H1 (cell line): ENCODE measurements around the gene IL7R. TPM values are rescaled to one million over a fixed set of nuclear protein-coding genes. Genes with fewer than 3 reads are reported as not detected.

Experiments used
- CTCF ChIA-PET: fragments of 300-600 bp; sonication (Branson Sonifier 250); formaldehyde crosslinking; loops from one replicate; lab custom pipeline; 2021; ENCODE audit not compliant: partially characterized antibody; lab: Charles Lee
- POLR2A ChIA-PET: fragments of 300-600 bp; sonication (Branson Sonifier 250); formaldehyde crosslinking; loops from one replicate; lab custom pipeline; 2021; ENCODE audit warnings: inconsistent platforms; ENCODE audit not compliant: partially characterized antibody; lab: Charles Lee
- DNase-seq, 2 experiments: peaks; one replicate each; pipeline versions ENCODE4 v3.0.0 to v3.0.0-alpha.2; 2010 to 2022; ENCODE audit warnings: low spot score in 2 of 2, low read depth in 1 of 2, mixed read lengths in 1 of 2
- FAIRE-seq: peaks from 2 replicates; lab custom pipeline; 2011; peaks lifted over from hg19 to GRCh38; lab: Jason Lieb, UNC
- H2AFZ ChIP-seq: 2 replicates; pipeline ENCODE4 v1.8.1; 2012; ENCODE audit warnings: low read length, inconsistent platforms
- H2AK5ac ChIP-seq: 2 replicates; pipeline ENCODE4 v1.6.1; 2013; ENCODE audit warnings: low read depth, low read length
- H2BK120ac ChIP-seq: replicated peaks from 2 replicates; pipeline ENCODE3; 2013; ENCODE audit warnings: low read depth, low read length, inconsistent platforms
- H2BK12ac ChIP-seq: 2 replicates; pipeline ENCODE4 v1.6.1; 2013; ENCODE audit warnings: low read depth, low read length
- H2BK15ac ChIP-seq: 2 replicates; pipeline ENCODE4 v1.6.1; 2013; ENCODE audit warnings: low read length
- H2BK20ac ChIP-seq: 2 replicates; pipeline ENCODE4 v1.6.1; 2013; ENCODE audit warnings: low read length
- H2BK5ac ChIP-seq: 2 replicates; pipeline ENCODE4 v1.6.1; 2013; ENCODE audit warnings: low read depth, low read length
- H3K14ac ChIP-seq: 2 replicates; pipeline ENCODE4 v1.6.1; 2013; ENCODE audit warnings: inconsistent platforms; ENCODE audit not compliant: insufficient read length
- H3K18ac ChIP-seq: 2 replicates; pipeline ENCODE4 v1.6.1; 2013; ENCODE audit warnings: low read length; ENCODE audit errors: extremely low read depth
- H3K23ac ChIP-seq: 2 replicates; pipeline ENCODE4 v1.6.1; 2013; ENCODE audit warnings: inconsistent platforms; ENCODE audit not compliant: insufficient read length
- H3K23me2 ChIP-seq: 2 replicates; pipeline ENCODE4 v1.6.1; 2013; ENCODE audit warnings: low read depth, low read length
- H3K27ac ChIP-seq: 2 replicates; pipeline ENCODE4 v1.6.1; 2011; ENCODE audit warnings: low read depth, low read length, inconsistent platforms
- H3K27me3 ChIP-seq, 4 experiments: replicated peaks in 1 of 4; 1 replicate in 1 of 4; 2 replicates in 3 of 4; pipeline versions ENCODE4 v1.6.1 to v1.8.1; 2011 to 2013; ENCODE audit warnings: low read length in 3 of 4, mild to moderate bottlenecking in 3 of 4, inconsistent platforms in 2 of 4, mixed read lengths in 2 of 4, moderate library complexity in 1 of 4; ENCODE audit not compliant: control insufficient read depth in 3 of 4, insufficient read depth in 3 of 4; ENCODE audit errors: extremely low read depth in 1 of 4
- H3K36me3 ChIP-seq, 4 experiments: 2 replicates each; pipeline versions ENCODE4 v1.6.1 to v1.8.1; 2011 to 2013; ENCODE audit warnings: mild to moderate bottlenecking in 4 of 4, low read length in 3 of 4, moderate library complexity in 2 of 4, control low read depth in 1 of 4, inconsistent platforms in 1 of 4; ENCODE audit not compliant: insufficient read depth in 4 of 4, control insufficient read depth in 2 of 4
- H3K4ac ChIP-seq: replicated peaks from 2 replicates; pipeline ENCODE3; 2013; ENCODE audit warnings: low read length, low read depth, mixed read lengths, inconsistent platforms; ENCODE audit not compliant: insufficient read length
- H3K4me1 ChIP-seq, 4 experiments: replicated peaks in 1 of 4; 1 replicate in 1 of 4; 2 replicates in 3 of 4; pipeline versions ENCODE4 v1.6.1 to v1.8.1; 2011 to 2013; ENCODE audit warnings: low read length in 3 of 4, inconsistent platforms in 2 of 4, mixed read lengths in 1 of 4; ENCODE audit not compliant: insufficient read depth in 4 of 4, control insufficient read depth in 3 of 4
- H3K4me2 ChIP-seq, 2 experiments: 2 replicates each; pipeline versions ENCODE4 v1.6.1 to v1.8.1; 2011 to 2013; ENCODE audit warnings: low read depth in 2 of 2, low read length in 2 of 2, control low read depth in 1 of 2, inconsistent platforms in 1 of 2, mild to moderate bottlenecking in 1 of 2; ENCODE audit not compliant: insufficient read depth in 1 of 2
- H3K4me3 ChIP-seq, 4 experiments: fragments of 200-600, 300-600 bp in 1 of 4; sonication (generic), shearing (Covaris generic), sonication (Bioruptor Twin) in 1 of 4; 2 replicates each; pipeline versions ENCODE4 v1.5.1 to v1.8.1; 2011 to 2016; ENCODE audit warnings: low read length in 4 of 4, low read depth in 3 of 4, control low read depth in 2 of 4, inconsistent platforms in 2 of 4, mild to moderate bottlenecking in 2 of 4, mixed read lengths in 1 of 4, moderate library complexity in 1 of 4; ENCODE audit not compliant: insufficient read depth in 2 of 4; ENCODE audit errors: extremely low read depth in 1 of 4
- H3K56ac ChIP-seq: replicated peaks from 2 replicates; pipeline ENCODE3; 2013; ENCODE audit warnings: low read depth, mild to moderate bottlenecking, mixed read lengths, low read length, inconsistent platforms; ENCODE audit not compliant: insufficient read length
- H3K79me1 ChIP-seq: 2 replicates; pipeline ENCODE4 v1.6.1; 2013; ENCODE audit warnings: low read depth, low read length, control low read depth
- H3K79me2 ChIP-seq, 2 experiments: 2 replicates each; pipeline versions ENCODE4 v1.6.1 to v1.8.1; 2012 to 2013; ENCODE audit warnings: low read length in 2 of 2, mild to moderate bottlenecking in 2 of 2, inconsistent platforms in 1 of 2; ENCODE audit not compliant: insufficient read depth in 2 of 2, control insufficient read depth in 1 of 2
- H3K9ac ChIP-seq, 4 experiments: replicated peaks in 1 of 4; 1 replicate in 1 of 4; 2 replicates in 3 of 4; pipeline versions ENCODE4 v1.6.1 to v1.8.1; 2011 to 2013; ENCODE audit warnings: low read depth in 3 of 4, low read length in 3 of 4, control low read depth in 2 of 4, mild to moderate bottlenecking in 2 of 4, moderate library complexity in 2 of 4, inconsistent platforms in 1 of 4; ENCODE audit errors: extremely low read depth in 1 of 4
- H3K9me3 ChIP-seq, 2 experiments: 2 replicates each; pipeline versions ENCODE4 v1.6.1 to v1.8.1; 2012 to 2013; ENCODE audit warnings: mild to moderate bottlenecking in 2 of 2, moderate library complexity in 2 of 2, control low read depth in 1 of 2, inconsistent platforms in 1 of 2, low read depth in 1 of 2, low read length in 1 of 2, mixed read lengths in 1 of 2; ENCODE audit not compliant: insufficient read depth in 2 of 2
- H4K20me1 ChIP-seq, 2 experiments: replicated peaks in 1 of 2; 2 replicates each; pipeline versions ENCODE3 to v1.8.1; 2011 to 2013; ENCODE audit warnings: inconsistent platforms in 2 of 2, low read length in 2 of 2, mild to moderate bottlenecking in 1 of 2; ENCODE audit not compliant: insufficient read depth in 2 of 2, control insufficient read depth in 1 of 2
- H4K5ac ChIP-seq: 2 replicates; pipeline ENCODE4 v1.6.1; 2013; ENCODE audit warnings: low read length, low read depth, mixed read lengths, inconsistent platforms; ENCODE audit not compliant: insufficient read length
- H4K8ac ChIP-seq: 2 replicates; pipeline ENCODE4 v1.8.0; 2013; ENCODE audit warnings: mild to moderate bottlenecking, moderate library complexity, low read length, inconsistent platforms; ENCODE audit not compliant: insufficient read depth; ENCODE audit errors: extremely low read depth
- H4K91ac ChIP-seq: replicated peaks from 2 replicates; pipeline ENCODE3; 2013; ENCODE audit warnings: low read length, mixed read lengths, inconsistent platforms; ENCODE audit not compliant: insufficient read length
- BRCA1 ChIP-seq: IDR thresholded peaks from 2 replicates; pipeline ENCODE4 v1.6.1; 2012; ENCODE audit warnings: low read depth, low read length, improper control_type of control experiment
- CBX5 ChIP-seq: fragments of 300-800, 300-1000 bp; sonication (generic); IDR thresholded peaks from 2 replicates; pipeline ENCODE4 v1.7.1; 2016; ENCODE audit warnings: antibody characterized with exemption, low read length, low read depth
- CEBPB ChIP-seq: IDR thresholded peaks from 2 replicates; pipeline ENCODE4 v1.6.1; 2012; ENCODE audit warnings: low read depth, low read length
- CREB1 ChIP-seq: IDR thresholded peaks from 2 replicates; pipeline ENCODE4 v1.6.1; 2012; ENCODE audit warnings: inconsistent platforms
- KDM1A ChIP-seq: fragments of 200-600, 300-600 bp; sonication (generic); IDR thresholded peaks from 2 replicates; pipeline ENCODE4 v1.7.1; 2016; ENCODE audit warnings: mild to moderate bottlenecking, low read length, borderline replicate concordance
- MAFK ChIP-seq: IDR thresholded peaks from 2 replicates; pipeline ENCODE4 v1.6.1; 2012; ENCODE audit warnings: low read depth, mild to moderate bottlenecking, improper control_type of control experiment, low read length
- NRF1 ChIP-seq: IDR thresholded peaks from 2 replicates; pipeline ENCODE4 v1.6.1; 2011; ENCODE audit warnings: mild to moderate bottlenecking, low read depth, low read length, improper control_type of control experiment
- RAD21 ChIP-seq, 2 experiments: IDR thresholded peaks in 1 of 2; conservative IDR thresholded peaks in 1 of 2; 2 replicates each; pipeline ENCODE4 v1.6.1; 2011; ENCODE audit warnings: low read depth in 2 of 2, low read length in 2 of 2, improper control_type of control experiment in 1 of 2, inconsistent platforms in 1 of 2, mild to moderate bottlenecking in 1 of 2, moderate library complexity in 1 of 2
- RFX5 ChIP-seq: IDR thresholded peaks from 2 replicates; pipeline ENCODE4 v1.6.1; 2011; ENCODE audit warnings: low read depth, low read length, improper control_type of control experiment, borderline replicate concordance
- SAP30 ChIP-seq: fragments of 300-600 bp; sonication (generic); IDR thresholded peaks from 2 replicates; pipeline ENCODE4 v1.7.1; 2012; ENCODE audit warnings: low read length, moderate library complexity, mild to moderate bottlenecking, inconsistent platforms; ENCODE audit not compliant: insufficient read depth, insufficient replicate concordance
- SIN3A ChIP-seq, 2 experiments: IDR thresholded peaks in 1 of 2; conservative IDR thresholded peaks in 1 of 2; 2 replicates each; pipeline ENCODE4 v1.6.1; 2011 to 2012; ENCODE audit warnings: low read length in 2 of 2, improper control_type of control experiment in 1 of 2, low read depth in 1 of 2, mild to moderate bottlenecking in 1 of 2
- SP2 ChIP-seq: IDR thresholded peaks from 2 replicates; pipeline ENCODE4 v1.6.1; 2012; ENCODE audit warnings: mild to moderate bottlenecking, low read length, inconsistent platforms
- ZNF274 ChIP-seq: IDR thresholded peaks from 2 replicates; pipeline ENCODE4 v1.7.0; 2012; ENCODE audit warnings: low read length, borderline replicate concordance; ENCODE audit errors: extremely low read depth
- WGBS, 2 experiments: shearing (Covaris generic) in 1 of 2; methylation state at CpG; one replicate each; pipeline versions ENCODE4 v1.1.6 to v1.1.7; 2013 to 2015; ENCODE audit warnings: low lambda C conversion rate in 2 of 2, mixed read lengths in 2 of 2, inconsistent platforms in 1 of 2, low coverage in 1 of 2, missing lambda C conversion rate in 1 of 2; ENCODE audit not compliant: insufficient replicate concordance in 2 of 2, insufficient coverage in 1 of 2, insufficient read length in 1 of 2; ENCODE audit errors: extremely low coverage in 1 of 2, missing lambda C conversion rate in 1 of 2; 5-methylcytosine and 5-hydroxymethylcytosine counted together
- polyA plus RNA-seq, 7 experiments: library from polyadenylated mRNA; depleted of rRNA in 3 of 7; stranded (reverse) in 5 of 7; unstranded in 2 of 7; fragments of >200 nt in 5 of 7; fragments of 200-250 nt in 2 of 7; gene quantifications; 1 replicate in 5 of 7; 2 replicates in 1 of 7; 4 replicates in 1 of 7; pipeline versions ENCODE4 v1.2.1 to v1.2.3, GENCODE V29; 2011 to 2013; ENCODE audit warnings: missing spikeins in 2 of 7, mixed read lengths in 2 of 7
- total RNA-seq: library from RNA; stranded (reverse); fragmentation: NEBNext Ultra II Directional; extraction: Animal tissue kit (Norgen Biotek cat#: 25700); gene quantifications from 2 replicates; pipeline ENCODE4 v1.2.1, GENCODE V29; 2021

IL7R gene
- total and polyA plus RNA-seq, 2 of the 8 experiments (the other 6 are each of a cell fraction or from before 2014, with no cell fraction given): not detected

DNA sequence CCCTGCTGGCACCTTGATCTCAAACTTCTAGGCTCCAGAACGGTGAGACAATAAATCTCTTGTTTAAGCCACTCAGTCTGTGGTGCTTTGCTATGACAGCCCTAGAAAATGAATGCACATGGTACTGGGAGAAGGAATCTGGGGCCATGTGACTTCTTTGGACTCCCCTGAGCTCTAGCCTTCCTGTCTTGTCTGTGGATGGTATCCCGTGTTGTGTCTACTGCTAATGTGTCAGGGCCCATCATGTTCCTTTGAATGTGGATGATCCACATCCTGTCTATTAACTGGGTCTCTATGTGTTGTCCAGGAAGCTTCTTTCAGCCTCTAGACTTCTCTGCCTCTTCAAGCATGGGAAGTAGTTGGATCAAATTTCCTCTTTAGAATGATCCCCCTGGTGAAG is 25.1 kb downstream of the IL7R start:
- no peak for DNase-seq

More for the DNA sequence above, 25.1 kb downstream of the IL7R start:
- no peaks in the 10 kb centered on the region for H3K27me3 ChIP-seq
- H4K91ac ChIP-seq: no peak overlapping the region
- no peak overlapping the region for H3K14ac ChIP-seq
- H3K56ac ChIP-seq: no peak overlapping the region
- POLR2A ChIA-PET: no interaction called here
- H3K79me1 ChIP-seq: no peaks in the 10 kb centered on the region
- H2BK120ac ChIP-seq: no peak overlapping the region
- H3K4me1 ChIP-seq: no peaks in the 10 kb centered on the region
- H2BK5ac ChIP-seq: no peak overlapping the region
- no peak overlapping the region for H4K8ac ChIP-seq
- H4K5ac ChIP-seq: no peak overlapping the region
- H3K79me2 ChIP-seq: no peaks in the 10 kb centered on the region
- H3K27ac ChIP-seq: no peak overlapping the region
- no peaks in the 10 kb centered on the region for H3K9me3 ChIP-seq
- no peak overlapping the region for H3K4ac ChIP-seq
- H2BK20ac ChIP-seq: no peak overlapping the region
- no peak overlapping the region for H2BK15ac ChIP-seq
- TF ChIP-seq CEBPB: no peak
- no peak for TF ChIP-seq ZNF274
- TF ChIP-seq SAP30: no peak
- no peak for TF ChIP-seq BRCA1
- no peak for TF ChIP-seq NRF1
- TF ChIP-seq RAD21 (IDR thresholded peaks at IDR 0.05 in 1 of 2, conservative IDR thresholded peaks at IDR 0.05 in 1 of 2; ENCODE audit: low read depth in 2 of 2, low read length in 2 of 2): no peak
- TF ChIP-seq SIN3A (conservative IDR thresholded peaks at IDR 0.05 in 1 of 2, IDR thresholded peaks at IDR 0.05 in 1 of 2; ENCODE audit: low read depth in 1 of 2, low read length in 2 of 2): no peak
- no peak for TF ChIP-seq RFX5
- no peak for TF ChIP-seq CREB1
- TF ChIP-seq MAFK: no peak
- TF ChIP-seq SP2: no peak
- no peak for TF ChIP-seq KDM1A
- no peak for TF ChIP-seq CBX5
- H3K23me2 ChIP-seq: no peaks in the 10 kb centered on the region
- no peak overlapping the region for H3K4me3 ChIP-seq
- no peaks in the 10 kb centered on the region for H3K36me3 ChIP-seq
- H3K23ac ChIP-seq: no peak overlapping the region
- no peak for FAIRE-seq
- H3K4me2 ChIP-seq: no peak overlapping the region
- no peak overlapping the region for H3K18ac ChIP-seq
- H2BK12ac ChIP-seq: no peak overlapping the region
- H2AFZ ChIP-seq: no peak overlapping the region
- H2AK5ac ChIP-seq: no peak overlapping the region
- WGBS, 2 experiments: 87% methylated on average over 2 of the region's 2 CpGs; no CpG with 5 or more reads in 1 of the 2 experiments
- no peak overlapping the region for H3K9ac ChIP-seq
- CTCF ChIA-PET: interaction anchor here (1.3 to 1.5 kb wide), 3 partner anchors 43 to 104 kb away, joined by 3 to 6 read pairs (median 5); no protein-coding TSS in a partner anchor
- H4K20me1 ChIP-seq: no peaks in the 10 kb centered on the region
